MCF 10A (cell line): ENCODE data around the gene DNAH9. TPM values are rescaled to one million over a fixed set of nuclear protein-coding genes. Genes with fewer than 3 reads are reported as not detected.

Experiments
- BruUV-seq: library from RNA; stranded (reverse); fragments of 400-500 nt; replicated peaks from 2 replicates; lab custom pipeline; 2021; lab: Mats Ljungman, UMichigan
- CTCF ChIA-PET: fragments of 300-600 bp; sonication (Branson Sonifier 250); formaldehyde crosslinking; extraction: SDS; loops from one replicate; lab custom pipeline; 2021; ENCODE audit warnings: antibody characterized with exemption, inconsistent platforms; lab: Yijun Ruan, JAX
- POLR2A ChIA-PET: fragments of 300-600, 350-650 bp; sonication (Branson Sonifier 250); formaldehyde crosslinking; extraction: SDS; loops from one replicate; lab custom pipeline; 2020; ENCODE audit warnings: antibody characterized with exemption, inconsistent platforms; lab: Yijun Ruan, JAX
- DNase-seq: peaks from one replicate; pipeline ENCODE4 v3.0.0-alpha.2; 2018; ENCODE audit not compliant: unreplicated experiment
- H3K27ac Mint-ChIP-seq: one replicate; pipeline ENCODE4 v1.8.0; 2022; ENCODE audit warnings: mild to moderate bottlenecking, low read depth, mixed read lengths; ENCODE audit not compliant: unreplicated experiment
- H3K27me3 Mint-ChIP-seq: one replicate; pipeline ENCODE4 v1.8.0; 2022; ENCODE audit warnings: mixed read lengths; ENCODE audit not compliant: insufficient read depth, unreplicated experiment
- H3K36me3 Mint-ChIP-seq: one replicate; pipeline ENCODE4 v1.8.0; 2022; ENCODE audit warnings: mild to moderate bottlenecking, moderate library complexity, mixed read lengths; ENCODE audit not compliant: insufficient read depth, unreplicated experiment
- H3K4me1 Mint-ChIP-seq: one replicate; pipeline ENCODE4 v1.8.0; 2022; ENCODE audit warnings: mixed read lengths; ENCODE audit not compliant: insufficient read depth, unreplicated experiment
- H3K4me3 Mint-ChIP-seq: one replicate; pipeline ENCODE4 v1.8.0; 2022; ENCODE audit warnings: mild to moderate bottlenecking, moderate library complexity, mixed read lengths; ENCODE audit not compliant: unreplicated experiment
- H3K9me3 Mint-ChIP-seq: one replicate; pipeline ENCODE4 v1.8.0; 2022; ENCODE audit warnings: mixed read lengths; ENCODE audit not compliant: unreplicated experiment
- intact Hi-C: fragments of 100-400 bp; cut with micrococcal nuclease; formaldehyde crosslinking; loops from 2 replicates; pipeline ENCODE4 v1.14.1; 2022
- total RNA-seq: library from RNA; stranded (reverse); gene quantifications from 2 replicates; pipeline ENCODE4 v1.2.3, GENCODE V29; 2022
- TF ChIP-seq, protein P1 (sequence below): fragments of 200-600 bp; IDR thresholded peaks from one replicate; pipeline ENCODE4 v1.8.0; 2022; ENCODE audit warnings: antibody characterized with exemption, mild to moderate bottlenecking; ENCODE audit not compliant: unreplicated experiment

Gene DNAH9
- total RNA-seq, 1 experiment from 2014 or later: 0.44 TPM

DNA sequence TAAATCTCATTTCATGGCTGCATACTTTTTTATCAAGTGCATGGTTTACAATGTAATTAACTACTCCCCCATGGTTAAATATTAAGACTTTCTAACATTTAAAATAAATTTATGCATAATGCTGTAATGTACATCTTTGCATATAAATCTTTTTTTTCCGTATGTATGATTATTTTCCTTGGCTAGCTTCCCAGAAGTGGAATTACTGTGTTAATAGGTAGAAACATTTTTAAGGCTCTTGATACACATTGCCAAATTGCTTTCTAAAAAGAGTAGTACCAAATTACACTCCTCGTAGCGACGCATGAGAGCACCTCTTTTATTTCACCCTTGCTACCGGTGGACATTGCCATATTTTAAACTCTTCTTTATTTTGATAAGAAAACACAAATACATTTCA, 141.1 kb downstream of the DNAH9 start:
- Mint-ChIP-seq H3K36me3 (no peaks in the 10 kb centered on the region), H3K27ac (no peak overlapping the region), H3K4me1 (peaks cover 12% of the 10 kb centered on the region), H3K27me3 (no peaks in the 10 kb centered on the region), H3K4me3 (no peak overlapping the region), H3K9me3 (no peaks in the 10 kb centered on the region)
- POLR2A ChIA-PET: interaction anchor here (0.8 kb wide), 1 partner anchor 413 kb away, joined by 3 read pairs; no protein-coding TSS in a partner anchor
- CTCF ChIA-PET: interaction anchor here (0.6 kb wide), 2 partner anchors 60 to 1070 kb away, joined by 3 to 4 read pairs; no protein-coding TSS in a partner anchor
- TF ChIP-seq, protein P1, sequence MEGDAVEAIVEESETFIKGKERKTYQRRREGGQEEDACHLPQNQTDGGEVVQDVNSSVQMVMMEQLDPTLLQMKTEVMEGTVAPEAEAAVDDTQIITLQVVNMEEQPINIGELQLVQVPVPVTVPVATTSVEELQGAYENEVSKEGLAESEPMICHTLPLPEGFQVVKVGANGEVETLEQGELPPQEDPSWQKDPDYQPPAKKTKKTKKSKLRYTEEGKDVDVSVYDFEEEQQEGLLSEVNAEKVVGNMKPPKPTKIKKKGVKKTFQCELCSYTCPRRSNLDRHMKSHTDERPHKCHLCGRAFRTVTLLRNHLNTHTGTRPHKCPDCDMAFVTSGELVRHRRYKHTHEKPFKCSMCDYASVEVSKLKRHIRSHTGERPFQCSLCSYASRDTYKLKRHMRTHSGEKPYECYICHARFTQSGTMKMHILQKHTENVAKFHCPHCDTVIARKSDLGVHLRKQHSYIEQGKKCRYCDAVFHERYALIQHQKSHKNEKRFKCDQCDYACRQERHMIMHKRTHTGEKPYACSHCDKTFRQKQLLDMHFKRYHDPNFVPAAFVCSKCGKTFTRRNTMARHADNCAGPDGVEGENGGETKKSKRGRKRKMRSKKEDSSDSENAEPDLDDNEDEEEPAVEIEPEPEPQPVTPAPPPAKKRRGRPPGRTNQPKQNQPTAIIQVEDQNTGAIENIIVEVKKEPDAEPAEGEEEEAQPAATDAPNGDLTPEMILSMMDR: no peak
- DNase-seq: no peak
- intact Hi-C loops: no loop called here
- BruUV-seq: no TSS peak

DNA sequence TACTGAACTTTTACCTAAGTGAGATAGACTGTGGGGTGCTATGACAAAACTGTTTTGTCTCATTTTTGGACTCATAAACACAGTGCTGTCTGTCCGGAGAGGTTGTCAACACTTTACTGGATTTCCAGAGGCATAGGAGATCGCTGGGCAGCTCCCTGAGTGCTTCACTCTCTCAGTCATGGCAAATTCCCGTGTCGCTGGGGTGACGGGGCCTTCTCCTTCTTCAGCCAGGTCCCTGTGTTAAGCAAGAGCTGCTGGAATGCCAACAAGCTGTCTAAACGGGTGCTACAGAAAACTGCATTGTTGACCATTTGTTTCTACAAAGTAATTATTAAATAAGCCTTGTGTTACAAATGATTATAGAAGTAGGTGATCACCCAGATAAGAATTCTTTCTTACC, 141.6 kb downstream of the DNAH9 start:
- Mint-ChIP-seq H3K27me3 (no peaks in the 10 kb centered on the region), H3K27ac (no peak overlapping the region), H3K36me3 (no peaks in the 10 kb centered on the region), H3K9me3 (no peaks in the 10 kb centered on the region), H3K4me3 (no peak overlapping the region), H3K4me1 (peaks cover 12% of the 10 kb centered on the region)
- ChIA-PET POLR2A (no interaction called here), CTCF (interaction anchor here (0.6 kb wide), 2 partner anchors 60 to 1070 kb away, joined by 3 to 4 read pairs; no protein-coding TSS in a partner anchor)
- DNase-seq: no peak
- no TSS peak for BruUV-seq
- TF ChIP-seq, protein P1: no peak
- intact Hi-C loops: loop anchor here (5.0 to 10.0 kb wide), 3 partner anchors 245 to 863 kb away; no protein-coding TSS in a partner anchor

DNA sequence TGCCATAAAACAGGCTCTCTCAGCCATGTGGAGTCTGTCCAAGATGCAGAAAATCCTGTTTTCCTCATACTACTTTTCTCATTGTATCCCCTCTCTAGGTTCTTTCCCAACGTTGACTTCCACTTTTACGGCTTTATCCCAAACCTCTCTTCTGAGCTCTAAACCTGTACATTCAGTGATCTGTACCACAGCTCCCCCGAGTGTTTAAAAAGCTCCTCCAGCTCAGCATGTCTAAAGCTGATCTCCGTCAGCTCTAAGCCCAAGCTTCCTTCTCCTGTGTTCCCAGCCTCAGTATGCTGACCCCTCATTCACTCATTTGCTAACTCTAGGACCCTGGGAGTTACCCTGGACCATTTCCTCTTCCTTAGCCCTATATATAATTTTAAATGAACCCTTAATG, 144.6 kb downstream of the DNAH9 start:
- no peak for DNase-seq
- Mint-ChIP-seq H3K4me3 (no peak overlapping the region), H3K27ac (no peak overlapping the region), H3K9me3 (peaks cover 7% of the 10 kb centered on the region), H3K4me1 (peaks cover 12% of the 10 kb centered on the region), H3K27me3 (no peaks in the 10 kb centered on the region), H3K36me3 (no peaks in the 10 kb centered on the region)
- POLR2A ChIA-PET: no interaction called here
- TF ChIP-seq, protein P1: no peak
- intact Hi-C loops: loop anchor here (5.0 to 10.0 kb wide), 3 partner anchors 242 to 866 kb away; no protein-coding TSS in a partner anchor
- CTCF ChIA-PET: interaction anchor here (0.7 to 2.3 kb wide), 6 partner anchors 13 to 867 kb away, joined by 3 to 7 read pairs (median 4); no protein-coding TSS in a partner anchor
- no TSS peak for BruUV-seq

DNA sequence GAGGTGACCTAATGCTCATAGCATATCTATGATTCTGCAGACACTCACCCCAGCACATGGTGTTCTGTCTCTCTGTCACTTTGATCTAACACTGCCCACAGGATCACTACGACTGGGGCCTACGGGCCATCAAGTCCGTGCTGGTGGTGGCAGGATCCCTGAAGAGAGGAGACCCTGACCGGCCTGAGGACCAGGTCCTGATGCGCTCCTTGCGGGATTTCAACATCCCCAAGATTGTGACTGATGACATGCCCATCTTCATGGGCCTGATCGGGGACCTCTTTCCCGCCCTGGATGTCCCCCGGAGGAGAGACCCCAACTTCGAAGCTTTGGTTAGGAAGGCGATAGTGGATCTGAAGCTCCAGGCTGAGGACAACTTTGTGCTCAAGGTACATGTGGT, 146.4 kb downstream of the DNAH9 start:
- ChIA-PET POLR2A (no interaction called here), CTCF (interaction anchor here (0.7 kb wide), 1 partner anchor 19 kb away, joined by 3 read pairs; no protein-coding TSS in a partner anchor)
- intact Hi-C loops: loop anchor here (5.0 to 10.0 kb wide), 3 partner anchors 240 to 867 kb away; no protein-coding TSS in a partner anchor
- DNase-seq: no peak
- no peak overlapping the region for H3K27ac Mint-ChIP-seq
- H3K9me3 Mint-ChIP-seq: peaks cover 7% of the 10 kb centered on the region
- no peak overlapping the region for H3K4me3 Mint-ChIP-seq
- H3K27me3 Mint-ChIP-seq: no peaks in the 10 kb centered on the region
- peaks cover 8% of the 10 kb centered on the region for H3K4me1 Mint-ChIP-seq
- no peaks in the 10 kb centered on the region for H3K36me3 Mint-ChIP-seq
- TF ChIP-seq, protein P1: no peak
- no TSS peak for BruUV-seq
